IPS DF 4.7 (cell line): ENCODE data around the gene PIEZO1.

Experiments used
- DNase-seq: peaks from one replicate; pipeline ENCODE4 v3.0.0-alpha.2; 2013; ENCODE audit warnings: low spot score; ENCODE audit errors: extremely low read depth

The PIEZO1 gene

DNA sequence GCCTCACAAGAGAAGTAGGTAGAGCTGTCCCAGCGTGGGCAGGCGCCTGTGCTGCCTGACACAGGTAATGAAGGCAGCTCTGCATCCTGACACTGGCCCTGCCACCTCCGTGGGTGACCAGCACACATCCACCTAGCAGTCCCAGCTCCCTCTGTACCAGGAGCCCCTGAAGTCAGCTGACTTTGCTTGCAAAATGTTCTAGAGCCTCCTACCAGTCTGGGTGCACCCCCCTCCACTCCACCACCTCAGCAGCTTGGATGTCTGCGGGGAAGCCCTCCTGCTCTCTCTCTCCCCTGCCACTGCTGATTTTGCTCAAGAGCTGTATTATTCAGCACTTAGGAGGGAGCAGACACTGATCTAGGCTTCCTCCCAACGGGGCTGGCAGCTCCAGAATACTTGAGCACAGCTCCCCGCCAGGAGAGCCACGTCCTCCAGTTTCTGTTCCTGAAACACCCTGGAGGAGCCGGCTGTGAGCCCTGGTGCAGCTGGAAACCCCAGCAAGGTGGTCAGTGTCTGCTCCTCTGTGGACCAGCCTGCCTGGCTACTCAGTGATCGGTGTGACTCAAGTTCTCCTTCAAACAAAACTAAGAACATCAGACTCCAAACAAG is 79.8 kb downstream of the PIEZO1 start:
- no peak for DNase-seq

- no peak for DNase-seq
Observed at GRCh38 chr16:88703486-88704309, 81.3 kb downstream of the PIEZO1 start.

GRCh38 chr16:88702371-88703210 is 82.4 kb downstream of the PIEZO1 start:
- no peak for DNase-seq

- DNase-seq: no peak
Observed at GRCh38 chr16:88701581-88702370, 83.2 kb downstream of the PIEZO1 start.

DNA sequence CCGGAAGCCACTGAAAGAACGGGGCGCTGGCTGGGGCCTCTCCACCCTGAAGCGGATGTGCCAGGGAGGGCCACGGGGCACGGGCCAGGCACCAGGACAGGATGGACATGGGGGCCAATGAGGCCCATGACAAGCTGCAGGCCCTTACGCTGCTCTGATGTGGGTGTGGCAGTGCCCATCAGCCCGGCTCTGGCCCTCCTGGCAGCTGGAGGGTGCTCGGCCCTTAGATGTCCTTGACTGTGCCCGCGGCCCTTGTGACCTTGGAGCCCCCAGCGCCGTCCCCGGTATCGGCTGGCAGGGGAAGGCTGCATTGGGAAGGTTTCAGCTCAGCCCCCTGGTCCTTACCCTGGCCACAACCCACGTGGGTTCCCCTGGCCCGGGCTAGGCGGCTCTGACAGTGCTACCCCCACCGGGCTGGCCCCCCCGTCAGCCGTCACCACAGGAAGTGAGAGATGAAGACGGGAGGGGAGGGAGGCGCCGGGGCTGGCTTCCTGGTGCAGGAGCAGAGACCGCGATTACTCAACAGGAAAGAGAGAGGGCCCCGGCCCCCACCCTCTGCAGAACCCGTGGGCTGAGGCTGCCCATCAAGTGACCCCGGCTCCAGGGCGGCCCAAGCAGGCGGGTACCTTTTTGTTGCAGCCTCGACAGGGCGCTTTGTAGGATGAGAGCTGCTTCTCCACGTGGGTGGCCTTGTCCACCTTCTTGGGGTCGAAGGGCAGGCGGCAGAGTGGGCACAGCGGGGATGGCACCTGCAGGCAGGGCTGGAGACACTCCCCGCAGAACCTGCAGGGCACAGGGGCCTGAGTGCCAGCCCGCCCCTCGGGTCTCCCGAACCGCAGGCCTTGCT is 84.2 kb downstream of the PIEZO1 start:
- no peak for DNase-seq

DNA sequence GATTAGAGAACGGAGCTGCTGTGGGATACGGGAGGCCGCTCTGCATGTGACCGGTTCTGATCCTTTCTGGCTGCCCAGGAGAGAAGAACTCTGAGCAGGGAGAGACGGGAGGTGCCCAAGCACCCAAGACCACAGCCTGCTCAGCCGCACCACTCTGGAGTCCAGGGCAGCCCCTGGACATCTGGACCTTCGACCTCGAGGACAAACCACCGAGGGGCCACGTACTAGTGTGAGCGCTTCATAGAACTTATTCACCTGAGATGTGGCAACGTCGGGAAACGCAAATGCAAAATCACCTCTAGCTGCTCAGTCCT is 84.7 kb downstream of the PIEZO1 start:
- DNase-seq: no peak

DNA sequence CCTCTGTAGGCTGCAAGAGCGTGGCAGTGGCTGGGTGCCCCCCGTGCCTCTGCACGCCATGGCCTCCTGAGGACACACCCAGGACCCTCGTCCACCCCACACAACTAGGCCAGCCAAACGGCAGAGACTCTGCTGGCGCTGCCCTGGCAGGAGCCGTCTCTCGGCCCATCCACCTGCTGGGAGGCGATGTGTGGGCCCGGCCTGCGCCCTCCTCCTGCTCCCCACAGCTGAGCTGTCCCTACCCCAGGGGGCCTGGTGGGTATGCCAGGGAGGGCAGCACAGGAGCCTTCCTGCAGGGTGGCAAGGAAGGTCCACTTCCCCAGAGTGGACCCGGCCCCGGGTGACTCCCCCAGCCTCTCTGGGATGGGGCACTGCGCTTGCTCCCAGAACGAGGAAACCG is 85.8 kb downstream of the PIEZO1 start:
- DNase-seq: no peak

- DNase-seq: no peak
Observed at GRCh38 chr16:88698646-88699045, 86.4 kb downstream of the PIEZO1 start.

GRCh38 chr16:88697831-88698615 is 87.0 kb downstream of the PIEZO1 start:
- DNase-seq: no peak

DNA sequence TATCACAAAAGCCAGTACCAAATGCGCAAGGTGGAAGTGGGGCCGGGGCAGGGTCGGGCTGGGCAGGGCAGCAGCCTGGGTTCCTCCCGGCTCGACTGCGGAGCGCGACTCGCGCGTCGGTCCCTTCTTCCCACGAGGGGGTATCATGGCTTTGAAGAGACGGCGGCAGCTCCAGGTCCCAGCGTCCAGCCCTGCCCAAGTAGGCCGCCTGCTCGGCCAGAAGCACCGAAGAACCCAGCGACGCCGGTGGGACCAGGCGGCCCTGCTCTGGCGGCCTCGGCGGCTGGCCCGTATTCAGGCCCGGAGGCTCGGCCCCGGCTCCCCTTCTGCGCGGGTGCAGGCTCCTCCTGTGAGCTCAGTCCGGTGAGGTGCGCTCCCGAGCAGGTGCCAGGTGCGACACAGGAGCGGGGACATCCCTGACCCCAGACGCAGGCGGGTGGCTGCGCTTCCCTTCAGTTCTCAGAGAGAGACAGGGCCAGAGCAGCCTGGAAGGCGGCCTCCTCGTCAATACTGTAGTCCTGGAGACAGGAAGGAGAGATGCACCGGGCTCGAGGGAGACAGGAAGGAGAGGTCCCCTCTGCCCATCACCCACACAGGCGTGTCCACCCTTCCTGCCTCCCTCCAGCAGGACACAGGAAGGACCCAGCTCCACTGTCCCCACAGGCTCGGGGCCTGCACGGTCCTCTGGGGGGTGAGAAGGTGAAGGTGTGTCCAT is 87.7 kb downstream of the PIEZO1 start:
- no peak for DNase-seq

- no peak for DNase-seq
Observed at GRCh38 chr16:88696441-88696840, 88.6 kb downstream of the PIEZO1 start.

DNA sequence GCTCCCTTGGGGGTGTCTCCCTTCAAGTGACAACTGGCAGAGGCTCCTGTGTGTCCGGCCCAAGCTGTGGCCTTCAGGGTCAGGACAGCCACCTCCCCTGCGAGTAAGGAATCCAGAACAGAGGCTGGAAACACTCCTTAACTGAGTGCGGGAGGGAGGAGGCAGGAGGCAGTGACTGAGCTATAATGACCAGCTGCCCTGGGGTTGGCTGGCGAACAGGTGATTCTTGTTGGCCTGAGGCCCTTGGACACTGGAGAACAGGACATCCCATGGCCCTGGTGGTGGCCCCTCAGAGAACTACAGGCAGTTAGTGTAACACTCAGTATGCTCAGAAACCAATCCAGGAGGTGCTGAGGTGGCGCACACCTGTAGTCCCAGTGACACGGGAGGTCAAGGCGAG is 89.3 kb downstream of the PIEZO1 start:
- no peak for DNase-seq

DNA sequence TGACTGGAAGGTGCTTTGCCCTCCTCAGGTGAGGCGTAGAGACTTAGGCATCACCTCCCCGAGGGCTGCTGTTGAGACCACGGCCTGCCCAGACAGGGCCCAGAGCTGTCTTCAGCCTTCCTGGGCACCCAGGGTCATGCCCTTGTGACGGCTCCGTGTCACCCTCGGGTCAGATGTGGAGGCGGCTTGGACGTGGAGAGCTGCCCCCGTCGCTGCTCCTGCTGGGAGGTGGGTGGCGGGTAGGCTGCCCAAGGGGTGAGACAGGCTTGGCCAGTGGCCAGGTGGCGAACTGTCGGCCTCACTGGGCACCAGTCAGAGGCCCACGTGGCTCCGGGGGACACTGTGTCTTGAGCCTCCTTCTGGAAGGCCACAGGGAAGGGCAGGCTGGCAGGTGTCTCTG is 89.8 kb downstream of the PIEZO1 start:
- no peak for DNase-seq

GRCh38 chr16:88694221-88695087 is 90.6 kb downstream of the PIEZO1 start:
- DNase-seq: no peak

- DNase-seq: no peak
Observed at GRCh38 chr16:88693420-88694177, 91.4 kb downstream of the PIEZO1 start.

GRCh38 chr16:88692861-88693260 is 92.2 kb downstream of the PIEZO1 start:
- DNase-seq: no peak

DNA sequence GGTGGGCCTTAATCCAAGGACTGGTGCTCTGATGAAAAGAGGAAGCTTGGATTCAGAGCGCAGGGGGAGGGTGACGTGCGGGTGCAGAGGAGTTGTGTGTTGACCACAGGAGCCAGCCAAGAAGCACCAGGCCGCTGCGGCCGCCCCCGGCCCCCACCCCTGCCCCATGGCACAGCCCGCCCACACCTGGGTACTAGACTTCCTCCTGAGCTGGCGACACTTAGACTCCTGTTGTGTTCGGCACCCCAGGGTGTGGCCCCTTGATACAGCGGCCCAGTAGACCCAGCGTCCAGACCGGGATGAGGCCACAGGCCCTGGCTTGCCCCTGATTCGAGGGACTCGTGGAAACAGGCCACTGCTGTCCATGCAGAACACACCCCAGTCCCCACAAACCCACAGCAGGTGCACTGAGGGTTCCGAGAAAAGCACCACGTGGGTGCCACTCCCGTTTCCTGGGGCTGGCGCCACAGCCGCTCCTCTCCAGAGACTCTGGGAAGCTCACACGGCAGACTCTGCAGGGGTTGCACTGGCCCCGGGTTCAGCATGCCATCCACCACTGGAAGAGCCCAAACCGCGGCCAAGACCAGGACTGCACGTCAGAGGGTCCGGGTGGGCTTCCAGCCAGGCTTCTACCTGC is 93.0 kb downstream of the PIEZO1 start:
- no peak for DNase-seq
